OCI-LY7 (cell line): ENCODE results near the gene DPEP2. TPM values are rescaled to one million over a fixed set of nuclear protein-coding genes. Genes with fewer than 3 reads are reported as not detected.

Experiments used
- BruUV-seq: library from RNA; stranded (reverse); fragments of 400-500 nt; replicated peaks from 2 replicates; lab custom pipeline; 2021; lab: Mats Ljungman, UMichigan
- CTCF ChIA-PET: fragments of 300-600 bp; sonication (Branson Sonifier 250); formaldehyde crosslinking; loops from one replicate; lab custom pipeline; 2022; ENCODE audit warnings: antibody characterized with exemption; ENCODE audit not compliant: unreplicated experiment; lab: Charles Lee
- POLR2A ChIA-PET: fragments of 300-600 bp; sonication (Branson Sonifier 250); formaldehyde crosslinking; loops from one replicate; lab custom pipeline; 2022; ENCODE audit warnings: antibody characterized with exemption; lab: Charles Lee
- DNase-seq: peaks from one replicate; pipeline ENCODE4 v3.0.0-alpha.2; 2015; ENCODE audit warnings: low spot score
- H2AFZ ChIP-seq: fragments of 200-600 bp; sonication (generic), shearing (Covaris generic); 2 replicates; pipeline ENCODE4 v1.6.1; 2014; ENCODE audit warnings: mild to moderate bottlenecking, antibody characterized with exemption, low read length, moderate library complexity
- H3K27ac ChIP-seq: fragments of 200-600 bp; sonication (generic); 2 replicates; pipeline ENCODE4 v1.5.1; 2014; ENCODE audit warnings: mixed run types, low read depth, mild to moderate bottlenecking, moderate library complexity, low read length, inconsistent platforms; ENCODE audit not compliant: poor library complexity, severe bottlenecking
- H3K36me3 ChIP-seq: fragments of 200-600 bp; sonication (generic); 2 replicates; pipeline ENCODE4 v1.6.1; 2014; ENCODE audit warnings: mild to moderate bottlenecking, antibody characterized with exemption, low read length, moderate library complexity, mixed read lengths; ENCODE audit not compliant: insufficient read depth
- H3K4me1 ChIP-seq: fragments of 200-600 bp; sonication (generic); 2 replicates; pipeline ENCODE4 v1.5.1; 2014; ENCODE audit warnings: mild to moderate bottlenecking, low read length; ENCODE audit not compliant: insufficient read depth, poor library complexity, severe bottlenecking
- H3K4me2 ChIP-seq: fragments of 200-600 bp; sonication (generic); 2 replicates; pipeline ENCODE4 v1.6.1; 2014; ENCODE audit warnings: mild to moderate bottlenecking, low read length
- H3K4me3 ChIP-seq: fragments of 200-600 bp; sonication (generic); 2 replicates; pipeline ENCODE4 v1.5.1; 2014; ENCODE audit warnings: mild to moderate bottlenecking, low read depth, low read length; ENCODE audit not compliant: poor library complexity, severe bottlenecking
- H3K79me2 ChIP-seq: fragments of 200-600 bp; sonication (generic); 2 replicates; pipeline ENCODE4 v1.6.1; 2016; ENCODE audit warnings: low read depth, mild to moderate bottlenecking, low read length, moderate library complexity, mixed read lengths; ENCODE audit not compliant: insufficient read depth
- H3K9me2 ChIP-seq: fragments of 200-600 bp; sonication (generic); 2 replicates; pipeline ENCODE4 v1.6.1; 2016; ENCODE audit warnings: mild to moderate bottlenecking, low read length, mixed read lengths; ENCODE audit not compliant: insufficient read depth
- H3K9me3 ChIP-seq: fragments of 200-600 bp; sonication (generic); 2 replicates; pipeline ENCODE4 v1.6.1; 2014; ENCODE audit warnings: mild to moderate bottlenecking, mixed run types, low read length, mixed read lengths
- H4K20me1 ChIP-seq: fragments of 200-600 bp; sonication (generic); 2 replicates; pipeline ENCODE4 v1.6.1; 2014; ENCODE audit warnings: mild to moderate bottlenecking, antibody characterized with exemption, low read length, moderate library complexity, mixed read lengths; ENCODE audit not compliant: insufficient read depth
- EZH2phosphoT487 ChIP-seq: fragments of 200-600 bp; sonication (generic); IDR thresholded peaks from 2 replicates; pipeline ENCODE4 v1.6.1; 2018; ENCODE audit warnings: low read depth, borderline replicate concordance, mild to moderate bottlenecking, mixed run types, antibody characterized with exemption, low read length, moderate library complexity, mixed read lengths
- intact Hi-C: fragments of 100-400 bp; cut with micrococcal nuclease; formaldehyde crosslinking; loops from one replicate; pipeline ENCODE4 v1.10.0; 2022; ENCODE audit not compliant: unreplicated experiment
- total RNA-seq, 2 experiments: library from RNA; depleted of rRNA in 1 of 2; stranded (reverse); fragments of >200 nt in 1 of 2; shearing (Covaris generic) in 1 of 2; gene quantifications; 2 replicates each; pipeline ENCODE4 v1.2.3, GENCODE V29; 2014 to 2022
- TF ChIP-seq, protein P1 (sequence below): fragments of 200-600 bp; sonication (generic); conservative IDR thresholded peaks from 2 replicates; pipeline ENCODE4 v1.5.1; 2014; ENCODE audit warnings: mild to moderate bottlenecking, antibody characterized with exemption, low read length, moderate library complexity, mixed read lengths

DPEP2 gene
- total RNA-seq, 2 experiments from 2014 or later = 0.22 to 0.23 TPM

DNA sequence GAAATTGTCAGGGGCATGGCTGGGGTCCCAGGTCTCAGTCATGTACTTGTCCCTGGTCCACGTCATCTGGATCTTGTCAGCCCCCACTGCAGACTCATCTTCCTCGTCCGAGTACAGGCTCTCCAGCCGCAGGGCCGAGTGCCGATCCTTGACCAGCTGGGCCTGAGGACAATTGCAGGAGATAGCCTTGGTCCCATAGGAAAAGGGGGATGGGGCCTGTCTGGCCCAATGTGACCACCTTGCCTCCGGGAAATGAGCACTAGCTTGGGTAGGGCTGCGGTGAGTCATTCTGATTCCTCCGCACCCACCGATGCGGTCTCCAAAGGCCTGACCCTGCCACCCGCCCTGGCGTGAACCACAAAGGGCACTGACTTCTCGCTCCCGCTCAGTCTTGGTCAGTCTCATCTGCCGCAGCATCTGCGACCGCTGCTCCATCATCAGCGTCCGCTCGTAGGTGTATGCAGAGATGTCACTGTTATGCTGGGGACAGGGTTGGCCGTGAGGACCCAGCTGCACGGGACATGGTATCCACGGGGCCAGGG, 53.8 kb downstream of the DPEP2 start:
- TF ChIP-seq, protein P1, sequence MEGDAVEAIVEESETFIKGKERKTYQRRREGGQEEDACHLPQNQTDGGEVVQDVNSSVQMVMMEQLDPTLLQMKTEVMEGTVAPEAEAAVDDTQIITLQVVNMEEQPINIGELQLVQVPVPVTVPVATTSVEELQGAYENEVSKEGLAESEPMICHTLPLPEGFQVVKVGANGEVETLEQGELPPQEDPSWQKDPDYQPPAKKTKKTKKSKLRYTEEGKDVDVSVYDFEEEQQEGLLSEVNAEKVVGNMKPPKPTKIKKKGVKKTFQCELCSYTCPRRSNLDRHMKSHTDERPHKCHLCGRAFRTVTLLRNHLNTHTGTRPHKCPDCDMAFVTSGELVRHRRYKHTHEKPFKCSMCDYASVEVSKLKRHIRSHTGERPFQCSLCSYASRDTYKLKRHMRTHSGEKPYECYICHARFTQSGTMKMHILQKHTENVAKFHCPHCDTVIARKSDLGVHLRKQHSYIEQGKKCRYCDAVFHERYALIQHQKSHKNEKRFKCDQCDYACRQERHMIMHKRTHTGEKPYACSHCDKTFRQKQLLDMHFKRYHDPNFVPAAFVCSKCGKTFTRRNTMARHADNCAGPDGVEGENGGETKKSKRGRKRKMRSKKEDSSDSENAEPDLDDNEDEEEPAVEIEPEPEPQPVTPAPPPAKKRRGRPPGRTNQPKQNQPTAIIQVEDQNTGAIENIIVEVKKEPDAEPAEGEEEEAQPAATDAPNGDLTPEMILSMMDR = no peak
- TF ChIP-seq EZH2phosphoT487 = no peak
- no peaks in the 10 kb centered on the region for H3K79me2 ChIP-seq
- H3K9me2 ChIP-seq = no peaks in the 10 kb centered on the region
- ChIA-PET CTCF (no interaction called here), POLR2A (interaction anchor here (0.6 kb wide), 1 partner anchor 56 kb away, joined by 4 read pairs; no protein-coding TSS in a partner anchor)
- H4K20me1 ChIP-seq = no peaks in the 10 kb centered on the region
- no peaks in the 10 kb centered on the region for H3K9me3 ChIP-seq
- no TSS peak for BruUV-seq
- H3K4me2 ChIP-seq = no peak overlapping the region
- DNase-seq = no peak
- peaks cover 8% of the 10 kb centered on the region for H3K4me1 ChIP-seq
- H3K36me3 ChIP-seq = no peaks in the 10 kb centered on the region
- no peak overlapping the region for H3K27ac ChIP-seq
- no peak overlapping the region for H2AFZ ChIP-seq
- intact Hi-C loops = no loop called here
- no peak overlapping the region for H3K4me3 ChIP-seq

DNA sequence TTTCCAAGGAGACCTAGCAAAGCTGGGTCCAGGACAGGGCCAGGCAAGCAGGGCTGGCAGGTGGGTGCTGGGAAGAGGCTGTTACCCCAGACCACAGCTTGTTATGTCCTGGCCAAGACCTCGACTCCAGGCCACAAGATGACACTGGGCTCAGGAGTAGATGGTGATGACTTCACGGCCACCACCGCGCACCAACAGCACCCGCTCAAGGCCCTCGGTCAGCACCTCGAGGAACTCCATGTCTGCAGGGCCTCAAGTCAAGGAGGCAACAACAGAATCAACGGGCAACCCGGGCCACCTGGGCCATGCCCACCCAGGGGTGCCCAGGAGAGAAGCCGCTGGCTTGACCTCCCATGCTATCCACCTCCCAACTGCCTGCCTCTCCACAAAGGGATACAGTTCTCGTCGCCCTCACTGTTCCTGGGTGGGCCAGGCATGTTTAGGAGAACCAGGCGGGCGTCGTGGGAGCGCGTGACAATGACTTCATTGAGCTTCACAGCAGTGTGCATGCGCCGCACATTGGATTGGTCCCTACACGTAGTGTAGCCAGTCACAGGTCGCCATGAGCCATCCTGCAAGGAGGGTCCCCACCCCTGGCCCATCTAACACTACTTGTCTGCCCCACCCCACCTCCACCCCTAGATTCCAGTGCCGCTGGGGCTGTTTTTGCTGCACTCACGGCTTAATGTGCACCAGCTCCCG, 54.4 kb downstream of the DPEP2 start:
- Histone ChIP-seq H2AFZ (no peak overlapping the region), H3K4me1 (peaks cover 12% of the 10 kb centered on the region), H3K27ac (no peak overlapping the region), H3K4me2 (no peak overlapping the region), H3K36me3 (no peaks in the 10 kb centered on the region), H3K9me2 (no peaks in the 10 kb centered on the region), H3K4me3 (no peak overlapping the region), H3K79me2 (no peaks in the 10 kb centered on the region), H3K9me3 (no peaks in the 10 kb centered on the region), H4K20me1 (no peaks in the 10 kb centered on the region)
- TF ChIP-seq, protein P1 = no peak
- no peak for TF ChIP-seq EZH2phosphoT487
- intact Hi-C loops = no loop called here
- no TSS peak for BruUV-seq
- DNase-seq = no peak
- ChIA-PET CTCF (no interaction called here), POLR2A (no interaction called here)
